Measurements from ENCODE around the gene SLCO3A1. TPM values are rescaled to one million over a fixed set of nuclear protein-coding genes. Genes with fewer than 3 reads are reported as not detected.

Gene SLCO3A1
- total RNA-seq, 3 donors from 2014 or later: 8.5 to 14.1 (median 13.6) TPM

DNA sequence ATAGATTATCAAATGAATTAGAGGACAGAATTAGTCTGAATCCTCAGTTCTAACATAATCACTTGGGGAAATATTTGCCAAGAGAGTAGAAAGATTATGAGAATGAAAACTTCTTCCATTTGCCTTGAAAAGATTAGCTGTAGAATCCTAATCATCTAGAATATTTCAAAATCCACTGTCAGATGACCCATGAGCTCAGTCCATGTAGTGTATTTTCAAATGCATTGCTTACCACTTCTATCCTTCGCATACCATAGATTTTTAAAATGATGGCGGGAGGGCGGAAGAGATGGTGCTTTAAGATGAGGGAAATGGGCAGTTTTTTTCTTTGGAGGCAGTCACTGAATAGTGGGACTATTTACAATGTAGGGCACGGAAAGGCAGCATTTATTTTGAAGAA, 136.3 kb downstream of the SLCO3A1 start:
- no peaks in the 10 kb centered on the region for H3K36me3 ChIP-seq
- no peaks in the 10 kb centered on the region for H3K27me3 ChIP-seq
- no peaks in the 10 kb centered on the region for H3K9me3 ChIP-seq
- intact Hi-C loops (cut with DNase I; ENCODE audit: low total_unique reads): no loop called here
- TF ChIP-seq POLR2A (IDR thresholded peaks at IDR 0.05): no peak
- TF ChIP-seq, protein P1, sequence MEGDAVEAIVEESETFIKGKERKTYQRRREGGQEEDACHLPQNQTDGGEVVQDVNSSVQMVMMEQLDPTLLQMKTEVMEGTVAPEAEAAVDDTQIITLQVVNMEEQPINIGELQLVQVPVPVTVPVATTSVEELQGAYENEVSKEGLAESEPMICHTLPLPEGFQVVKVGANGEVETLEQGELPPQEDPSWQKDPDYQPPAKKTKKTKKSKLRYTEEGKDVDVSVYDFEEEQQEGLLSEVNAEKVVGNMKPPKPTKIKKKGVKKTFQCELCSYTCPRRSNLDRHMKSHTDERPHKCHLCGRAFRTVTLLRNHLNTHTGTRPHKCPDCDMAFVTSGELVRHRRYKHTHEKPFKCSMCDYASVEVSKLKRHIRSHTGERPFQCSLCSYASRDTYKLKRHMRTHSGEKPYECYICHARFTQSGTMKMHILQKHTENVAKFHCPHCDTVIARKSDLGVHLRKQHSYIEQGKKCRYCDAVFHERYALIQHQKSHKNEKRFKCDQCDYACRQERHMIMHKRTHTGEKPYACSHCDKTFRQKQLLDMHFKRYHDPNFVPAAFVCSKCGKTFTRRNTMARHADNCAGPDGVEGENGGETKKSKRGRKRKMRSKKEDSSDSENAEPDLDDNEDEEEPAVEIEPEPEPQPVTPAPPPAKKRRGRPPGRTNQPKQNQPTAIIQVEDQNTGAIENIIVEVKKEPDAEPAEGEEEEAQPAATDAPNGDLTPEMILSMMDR (IDR thresholded peaks at IDR 0.05): no peak
- no peak overlapping the region for H3K27ac ChIP-seq
- DNase-seq (ENCODE audit: low spot score in 2 of 2): no peak
- no peak overlapping the region for H3K4me3 ChIP-seq
- H3K4me1 ChIP-seq: no peaks in the 10 kb centered on the region

DNA sequence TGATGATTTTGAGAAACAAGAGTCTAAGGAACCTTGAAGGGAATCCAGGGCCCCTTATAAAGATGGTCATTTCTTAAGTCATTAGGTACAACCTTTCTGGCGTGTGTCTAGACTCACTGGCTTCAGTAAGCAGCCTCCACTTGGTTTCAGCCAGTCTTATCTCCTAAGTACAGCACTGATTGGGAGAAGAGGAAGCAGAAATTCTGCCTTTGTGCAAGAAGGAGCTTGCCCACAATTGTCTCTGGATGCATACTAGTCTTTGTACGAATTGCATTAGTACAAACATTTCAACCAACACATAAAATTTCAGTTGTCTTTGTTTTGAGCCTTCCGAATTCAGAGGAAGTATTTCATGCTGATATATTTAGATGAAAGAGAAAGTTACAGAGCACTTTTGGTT, 139.4 kb downstream of the SLCO3A1 start:
- no peak for DNase-seq (ENCODE audit: low spot score in 2 of 2)
- Histone ChIP-seq H3K27ac (no peak overlapping the region), H3K4me1 (no peaks in the 10 kb centered on the region), H3K36me3 (no peaks in the 10 kb centered on the region), H3K27me3 (no peaks in the 10 kb centered on the region), H3K9me3 (no peaks in the 10 kb centered on the region), H3K4me3 (no peak overlapping the region)
- intact Hi-C loops (cut with DNase I; ENCODE audit: low total_unique reads): no loop called here
- TF ChIP-seq, protein P1 (IDR thresholded peaks at IDR 0.05): no peak
- TF ChIP-seq POLR2A (IDR thresholded peaks at IDR 0.05) (no peak), POLR2AphosphoS5 (IDR thresholded peaks at IDR 0.05) (no peak)

DNA sequence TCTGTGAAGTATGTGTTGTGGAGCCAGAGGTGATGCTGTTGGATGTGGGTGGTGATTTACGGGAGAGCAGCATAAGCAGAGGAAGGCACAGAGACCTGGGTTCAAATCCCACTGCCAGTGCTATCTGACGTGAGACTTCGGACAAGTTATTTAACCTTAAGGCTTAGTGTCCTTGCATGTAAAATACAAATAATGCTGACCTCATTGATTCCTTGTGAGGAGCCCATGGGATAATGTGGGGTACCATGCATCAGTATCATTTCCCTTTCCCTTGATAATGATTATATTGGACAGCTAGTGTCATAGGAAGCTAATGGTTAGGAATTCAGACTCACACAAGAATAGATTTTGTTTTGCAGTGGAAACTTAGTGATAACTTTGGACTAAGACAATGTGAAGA, 141.6 kb downstream of the SLCO3A1 start:
- Histone ChIP-seq H3K36me3 (no peaks in the 10 kb centered on the region), H3K27me3 (no peaks in the 10 kb centered on the region), H3K27ac (no peak overlapping the region), H3K4me1 (no peaks in the 10 kb centered on the region), H3K4me3 (no peak overlapping the region), H3K9me3 (no peaks in the 10 kb centered on the region)
- intact Hi-C loops (cut with DNase I; ENCODE audit: low total_unique reads): no loop called here
- DNase-seq (ENCODE audit: low spot score in 2 of 2): no peak
- TF ChIP-seq, protein P1 (IDR thresholded peaks at IDR 0.05): no peak
- no peak for TF ChIP-seq POLR2A (IDR thresholded peaks at IDR 0.05)
- TF ChIP-seq POLR2AphosphoS5 (IDR thresholded peaks at IDR 0.05): no peak

DNA sequence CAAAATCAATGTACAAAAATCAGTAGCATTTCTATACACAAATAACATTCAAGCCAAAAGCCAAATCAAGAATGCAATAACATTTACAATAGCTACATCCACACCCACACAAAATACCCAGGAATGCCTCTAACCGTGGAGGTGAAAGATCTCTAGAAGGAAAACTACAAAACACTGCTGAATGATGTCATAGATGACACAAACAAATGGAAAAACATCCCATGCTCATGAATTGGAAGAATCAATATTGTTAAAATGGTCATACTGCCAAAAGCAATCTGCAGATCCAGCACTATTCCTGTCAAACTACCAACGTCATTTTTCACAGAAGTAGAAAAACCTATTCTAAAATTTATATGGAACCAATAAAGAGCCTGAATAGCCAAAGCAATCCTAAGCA, 143.7 kb downstream of the SLCO3A1 start:
- no peak overlapping the region for H3K4me3 ChIP-seq
- no peak overlapping the region for H3K27ac ChIP-seq
- no peaks in the 10 kb centered on the region for H3K4me1 ChIP-seq
- TF ChIP-seq POLR2A (IDR thresholded peaks at IDR 0.05) (no peak), POLR2AphosphoS5 (IDR thresholded peaks at IDR 0.05) (no peak)
- TF ChIP-seq, protein P1 (IDR thresholded peaks at IDR 0.05): no peak
- DNase-seq (ENCODE audit: low spot score in 2 of 2): no peak
- H3K27me3 ChIP-seq: no peaks in the 10 kb centered on the region
- H3K36me3 ChIP-seq: no peaks in the 10 kb centered on the region
- no peaks in the 10 kb centered on the region for H3K9me3 ChIP-seq
- intact Hi-C loops (cut with DNase I; ENCODE audit: low total_unique reads): no loop called here

DNA sequence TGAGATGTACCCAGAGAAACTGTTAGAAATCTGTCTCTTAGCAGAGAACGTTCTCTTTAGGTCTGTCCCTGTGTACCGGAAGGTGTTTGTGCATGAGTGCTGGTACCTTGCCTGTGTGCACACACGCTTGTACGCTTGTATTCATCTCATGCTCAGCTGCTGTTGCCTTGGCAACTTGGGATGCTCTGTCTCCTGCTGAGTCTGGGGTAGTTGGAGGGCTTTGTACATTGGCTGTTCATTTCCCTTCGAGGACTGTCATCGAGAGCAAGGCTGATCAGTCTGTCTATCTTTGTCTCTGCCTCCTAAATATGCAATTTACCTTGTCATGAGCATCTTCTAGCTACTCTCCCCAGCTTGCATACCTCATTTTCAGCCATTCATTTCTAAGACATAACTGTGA, 147.2 kb downstream of the SLCO3A1 start:
- H3K4me1 ChIP-seq: no peaks in the 10 kb centered on the region
- H3K27ac ChIP-seq: no peak overlapping the region
- intact Hi-C loops (cut with DNase I; ENCODE audit: low total_unique reads): no loop called here
- H3K27me3 ChIP-seq: no peaks in the 10 kb centered on the region
- no peaks in the 10 kb centered on the region for H3K36me3 ChIP-seq
- no peaks in the 10 kb centered on the region for H3K9me3 ChIP-seq
- no peak overlapping the region for H3K4me3 ChIP-seq
- DNase-seq (ENCODE audit: low spot score in 2 of 2): no peak
- TF ChIP-seq, protein P1 (IDR thresholded peaks at IDR 0.05): no peak
- TF ChIP-seq POLR2A (IDR thresholded peaks at IDR 0.05): no peak
